ENCODE results near the gene ATE1. TPM values are rescaled to one million over a fixed set of nuclear protein-coding genes. Genes with fewer than 3 reads are reported as not detected.
"Not testable (repeated sequence)": the region's sequence is repeated elsewhere in the genome, so short reads cannot be mapped to it uniquely, and the experiment has no call there.

Gene ATE1
- total and polyA plus RNA-seq, 11 donors, result 15.2 to 50.1 (median 39.9) TPM

- H3K27ac ChIP-seq, result no peak overlapping the region
- peaks cover 0 to 12% (median 0%) of the 10 kb centered on the region in 9 donors for H3K27me3 ChIP-seq
- H3K4me3 ChIP-seq, result no peak overlapping the region
- no peaks in the 10 kb centered on the region for H3K4me1 ChIP-seq
- H3K36me3 ChIP-seq, result no peaks in the 10 kb centered on the region
- 69 to 93% (median 83%) methylated on average over 1 of the region's 1 CpG for WGBS, 4 donors
- no peak for ATAC-seq
- intact Hi-C loops (cut with DNase I), result no loop called here
- TF ChIP-seq CTCF (IDR thresholded peaks at IDR 0.05) (no peak), POLR2A (IDR thresholded peaks at IDR 0.05) (no peak)
- DNase-seq, result no peak
- H3K9me3 ChIP-seq, result peaks cover 0 to 7% (median 0%) of the 10 kb centered on the region in 12 donors
These were observed 227.4 kb downstream of the ATE1 start for GRCh38 chr10:121700416-121700815.

GRCh38 chr10:121699703-121700102, 228.1 kb downstream of the ATE1 start:
- H3K4me1 ChIP-seq; H3K4me3 ChIP-seq; intact Hi-C loops (cut with DNase I); H3K27ac ChIP-seq; ATAC-seq; DNase-seq; H3K36me3 ChIP-seq; H3K9me3 ChIP-seq: not testable (repeated sequence)
- peaks cover 0 to 12% (median 0%) of the 10 kb centered on the region in 9 donors for H3K27me3 ChIP-seq
- 90 to 94% (median 93%) methylated on average over 3 of the region's 3 CpGs for WGBS, 4 donors

GRCh38 chr10:121698902-121699301, 228.9 kb downstream of the ATE1 start:
- Histone ChIP-seq H3K9me3 (peaks cover 0 to 7% (median 0%) of the 10 kb centered on the region in 12 donors), H3K27ac (no peak overlapping the region), H3K4me3 (no peak overlapping the region), H3K4me1 (no peaks in the 10 kb centered on the region), H3K27me3 (peaks cover 0 to 19% (median 1%) of the 10 kb centered on the region in 9 donors), H3K36me3 (no peaks in the 10 kb centered on the region)
- no peak for ATAC-seq
- intact Hi-C loops (cut with DNase I), result no loop called here
- DNase-seq, result no peak
- 88 to 91% (median 88%) methylated on average over 12 of the region's 12 CpGs for WGBS, 4 donors
- TF ChIP-seq CTCF (IDR thresholded peaks at IDR 0.05) (no peak), POLR2A (IDR thresholded peaks at IDR 0.05) (no peak)

GRCh38 chr10:121698336-121698735, 229.5 kb downstream of the ATE1 start:
- Histone ChIP-seq H3K4me1 (no peaks in the 10 kb centered on the region), H3K4me3 (no peak overlapping the region), H3K27ac (no peak overlapping the region), H3K36me3 (no peaks in the 10 kb centered on the region), H3K9me3 (peaks cover 0 to 7% (median 0%) of the 10 kb centered on the region in 12 donors), H3K27me3 (peaks cover 0 to 23% (median 3%) of the 10 kb centered on the region in 9 donors)
- DNase-seq (no peak), ATAC-seq (no peak)
- TF ChIP-seq CTCF (IDR thresholded peaks at IDR 0.05) (no peak), POLR2A (IDR thresholded peaks at IDR 0.05) (no peak)
- intact Hi-C loops (cut with DNase I), result no loop called here
- 73 to 79% (median 76%) methylated on average over 7 of the region's 7 CpGs for WGBS, 4 donors

- H3K4me3 ChIP-seq, result no peak overlapping the region
- intact Hi-C loops (cut with DNase I), result no loop called here
- peaks cover 0 to 34% (median 3%) of the 10 kb centered on the region in 9 donors for H3K27me3 ChIP-seq
- H3K27ac ChIP-seq, result no peak overlapping the region
- H3K9me3 ChIP-seq, result peaks cover 0 to 7% (median 0%) of the 10 kb centered on the region in 12 donors
- TF ChIP-seq CTCF (IDR thresholded peaks at IDR 0.05) (peak in 6 of 12 donors; percentile 20 to 41 (median 32)), POLR2A (IDR thresholded peaks at IDR 0.05) (no peak)
- DNase-seq (no peak), ATAC-seq (no peak)
- no peaks in the 10 kb centered on the region for H3K36me3 ChIP-seq
- no peaks in the 10 kb centered on the region for H3K4me1 ChIP-seq
- WGBS, 4 donors, result 78 to 83% (median 83%) methylated on average over 3 of the region's 3 CpGs
These were observed 231.0 kb downstream of the ATE1 start for GRCh38 chr10:121696854-121697253.

All from heart left ventricle (tissue), 16 donors.